CD14-positive monocyte (primary cell): ENCODE data around the gene ZNF593. TPM values are rescaled to one million over a fixed set of nuclear protein-coding genes. Genes with fewer than 3 reads are reported as not detected.

Source experiments
- DNase-seq, 3 donors: peaks; one replicate each; pipeline ENCODE4 v3.0.0-alpha.2; 2011 to 2022
- H2AFZ ChIP-seq: 2 replicates; pipeline ENCODE4 v1.6.0; 2012; ENCODE audit warnings: mild to moderate bottlenecking, low read depth, low read length, inconsistent platforms; ENCODE audit not compliant: insufficient read depth, poor library complexity, severe bottlenecking
- H3K27ac ChIP-seq, 2 donors: 1 replicate in 1 of 2; 2 replicates in 1 of 2; pipeline ENCODE4 v1.5.1; 2012 to 2013; ENCODE audit warnings: low read length in 2 of 2, control low read depth in 1 of 2, inconsistent platforms in 1 of 2, low read depth in 1 of 2, mild to moderate bottlenecking in 1 of 2
- H3K27me3 ChIP-seq, 2 donors: one replicate each; pipeline versions ENCODE4 v1.6.0 to v1.6.1; 2011 to 2013; ENCODE audit warnings: low read length in 2 of 2; ENCODE audit not compliant: control insufficient read depth in 2 of 2, insufficient read depth in 2 of 2
- H3K36me3 ChIP-seq, 2 donors: replicated peaks in 1 of 2; 1 replicate in 1 of 2; 2 replicates in 1 of 2; pipeline versions ENCODE4 v1.5.1 to v1.6.1; 2012 to 2013; ENCODE audit warnings: low read length in 2 of 2, control low read depth in 1 of 2, inconsistent platforms in 1 of 2, mild to moderate bottlenecking in 1 of 2; ENCODE audit not compliant: insufficient read depth in 2 of 2, control insufficient read depth in 1 of 2
- H3K4me1 ChIP-seq, 2 donors: 1 replicate in 1 of 2; 2 replicates in 1 of 2; pipeline versions ENCODE4 v1.5.1 to v1.6.1; 2012 to 2013; ENCODE audit warnings: low read length in 2 of 2, control low read depth in 1 of 2, inconsistent platforms in 1 of 2, mild to moderate bottlenecking in 1 of 2, moderate library complexity in 1 of 2; ENCODE audit not compliant: insufficient read depth in 2 of 2, control insufficient read depth in 1 of 2
- H3K4me2 ChIP-seq: replicated peaks from 2 replicates; pipeline ENCODE3; 2012; ENCODE audit warnings: low read length, moderate library complexity, mild to moderate bottlenecking; ENCODE audit not compliant: poor library complexity, severe bottlenecking; ENCODE audit errors: extremely low read depth
- H3K4me3 ChIP-seq, 3 experiments: fragments of 200-600 bp in 1 of 3; sonication (generic) in 1 of 3; replicated peaks in 1 of 3; 1 replicate in 2 of 3; 2 replicates in 1 of 3; pipeline ENCODE4 v1.5.1; 2011 to 2013; ENCODE audit warnings: low read length in 3 of 3, mild to moderate bottlenecking in 3 of 3, control low read depth in 2 of 3, low read depth in 2 of 3, inconsistent platforms in 1 of 3, moderate library complexity in 1 of 3
- H3K79me2 ChIP-seq: 2 replicates; pipeline ENCODE4 v1.6.0; 2012; ENCODE audit warnings: mild to moderate bottlenecking, control low read depth, inconsistent platforms, low read length, moderate library complexity; ENCODE audit not compliant: insufficient read depth
- H3K9ac ChIP-seq: 2 replicates; pipeline ENCODE4 v1.6.0; 2017; ENCODE audit warnings: low read length, mild to moderate bottlenecking; ENCODE audit not compliant: insufficient read depth, poor library complexity, severe bottlenecking
- H3K9me3 ChIP-seq, 2 donors: replicated peaks in 1 of 2; 1 replicate in 1 of 2; 2 replicates in 1 of 2; pipeline versions ENCODE4 v1.5.1 to v1.6.1; 2012 to 2013; ENCODE audit warnings: low read length in 2 of 2, control low read depth in 1 of 2; ENCODE audit not compliant: control insufficient read depth in 1 of 2, insufficient read depth in 1 of 2
- H4K20me1 ChIP-seq: 2 replicates; pipeline ENCODE4 v1.6.0; 2012; ENCODE audit warnings: mild to moderate bottlenecking, low read length, control low read depth, moderate library complexity; ENCODE audit not compliant: insufficient read depth
- H3K27ac Mint-ChIP-seq, 7 donors: one replicate each; pipeline ENCODE4 v1.8.0; 2020; ENCODE audit warnings: mild to moderate bottlenecking in 7 of 7, mixed read lengths in 7 of 7, moderate library complexity in 6 of 7, inconsistent platforms in 2 of 7
- H3K27me3 Mint-ChIP-seq, 3 donors: one replicate each; pipeline ENCODE4 v1.8.0; 2021 to 2022; ENCODE audit warnings: low read depth in 3 of 3, mild to moderate bottlenecking in 3 of 3, mixed read lengths in 3 of 3, moderate library complexity in 3 of 3, inconsistent platforms in 1 of 3
- H3K36me3 Mint-ChIP-seq, 2 donors: one replicate each; pipeline ENCODE4 v1.8.0; 2020; ENCODE audit warnings: mixed read lengths in 2 of 2, inconsistent platforms in 1 of 2, mild to moderate bottlenecking in 1 of 2
- H3K4me1 Mint-ChIP-seq: one replicate; pipeline ENCODE4 v1.8.0; 2020; ENCODE audit warnings: mild to moderate bottlenecking, mixed read lengths
- H3K4me3 Mint-ChIP-seq, 2 donors: one replicate each; pipeline ENCODE4 v1.8.0; 2020; ENCODE audit warnings: mild to moderate bottlenecking in 2 of 2, mixed read lengths in 2 of 2, moderate library complexity in 1 of 2
- H3K9me3 Mint-ChIP-seq, 7 donors: one replicate each; pipeline ENCODE4 v1.8.0; 2020 to 2022; ENCODE audit warnings: mixed read lengths in 7 of 7, mild to moderate bottlenecking in 6 of 7, moderate library complexity in 6 of 7, inconsistent platforms in 2 of 7
- CTCF ChIP-seq: fragments of 200-600 bp; IDR thresholded peaks from one replicate; pipeline ENCODE4 v1.8.0; 2022; ENCODE audit warnings: antibody characterized with exemption, mild to moderate bottlenecking
- WGBS: methylation state at CpG from one replicate; pipeline ENCODE4 v1.1.5; 2013; ENCODE audit warnings: missing lambda C conversion rate; ENCODE audit not compliant: insufficient coverage; 5-methylcytosine and 5-hydroxymethylcytosine counted together
- intact Hi-C, 2 donors: fragments of 100-400 bp; cut with micrococcal nuclease; formaldehyde crosslinking; loops; one replicate each; pipeline versions ENCODE4 v1.15.0 to v1.15.1; 2023
- polyA plus RNA-seq, 3 donors: library from polyadenylated mRNA; depleted of rRNA in 1 of 3; unstranded in 2 of 3; stranded (reverse) in 1 of 3; fragments of 300-500 nt in 2 of 3; fragments of >200 nt in 1 of 3; fragmentation: Illumina TruSeq in 2 of 3; gene quantifications; 1 replicate in 2 of 3; 2 replicates in 1 of 3; pipeline ENCODE4 v1.2.3, GENCODE V29; 2012 to 2021

Gene ZNF593
- polyA plus RNA-seq, 3 donors, result 23.6 to 36.5 (median 27.8) TPM

GRCh38 chr1:26142159-26142558 is 27.5 kb upstream of the ZNF593 start:
- Mint-ChIP-seq H3K9me3 (no peaks in the 10 kb centered on the region), H3K36me3 (no peaks in the 10 kb centered on the region), H3K4me3 (peak overlapping the region; percentile 66 to 81), H3K4me1 (peaks cover 16% of the 10 kb centered on the region), H3K27me3 (peaks cover 0 to 3% (median 3%) of the 10 kb centered on the region in 3 donors), H3K27ac (peak overlapping the region in 6 of 7 donors; percentile 24 to 82 (median 78))
- H3K4me1 ChIP-seq, result peaks cover 13 to 20% of the 10 kb centered on the region in 2 donors
- no peaks in the 10 kb centered on the region for H3K79me2 ChIP-seq
- intact Hi-C loops, result loop anchor here (10.0 kb wide), 1 partner anchor 107 kb away; no protein-coding TSS in a partner anchor
- H2AFZ ChIP-seq, result peak overlapping the region; percentile 81
- H3K4me2 ChIP-seq, result peak overlapping the region; percentile 85
- no peak for TF ChIP-seq CTCF
- WGBS, result 42% methylated on average over 4 of the region's 8 CpGs
- H3K9ac ChIP-seq, result peak overlapping the region; percentile 57
- H3K27ac ChIP-seq, result peak overlapping the region in 1 of 2 donors; percentile 82
- no peak for DNase-seq
- no peaks in the 10 kb centered on the region for H3K9me3 ChIP-seq
- peak overlapping the region; percentile 20 to 76 (median 60) for H3K4me3 ChIP-seq
- no peaks in the 10 kb centered on the region for H3K36me3 ChIP-seq
- no peaks in the 10 kb centered on the region for H4K20me1 ChIP-seq
- H3K27me3 ChIP-seq, result no peaks in the 10 kb centered on the region

GRCh38 chr1:26145041-26145959 is 24.4 kb upstream of the ZNF593 start:
- DNase-seq, result peak; percentile 67 to 87 (median 81)
- no peaks in the 10 kb centered on the region for H3K27me3 ChIP-seq
- H3K36me3 Mint-ChIP-seq, result no peaks in the 10 kb centered on the region
- no peaks in the 10 kb centered on the region for H3K36me3 ChIP-seq
- no peaks in the 10 kb centered on the region for H3K9me3 Mint-ChIP-seq
- H3K4me3 ChIP-seq, result no peak overlapping the region
- H3K4me3 Mint-ChIP-seq, result peak overlapping the region in 1 of 2 donors; percentile 39
- H3K9ac ChIP-seq, result no peak overlapping the region
- H2AFZ ChIP-seq, result peak overlapping the region; percentile 56
- H3K4me1 ChIP-seq, result peaks cover 13 to 20% of the 10 kb centered on the region in 2 donors
- H3K4me2 ChIP-seq, result peak overlapping the region; percentile 35
- intact Hi-C loops, result loop anchor here (1.0 to 10.0 kb wide), 3 partner anchors 40 to 110 kb away; no protein-coding TSS in a partner anchor
- TF ChIP-seq CTCF, result peak; percentile 89
- no peaks in the 10 kb centered on the region for H3K9me3 ChIP-seq
- peaks cover 3 to 6% (median 4%) of the 10 kb centered on the region in 3 donors for H3K27me3 Mint-ChIP-seq
- H3K4me1 Mint-ChIP-seq, result peaks cover 20% of the 10 kb centered on the region
- H3K27ac ChIP-seq, result no peak overlapping the region
- no peaks in the 10 kb centered on the region for H4K20me1 ChIP-seq
- H3K27ac Mint-ChIP-seq, result no peak overlapping the region
- WGBS, result 39% methylated on average over 6 of the region's 19 CpGs
- H3K79me2 ChIP-seq, result no peaks in the 10 kb centered on the region
